K562 (cell line): Measurements from ENCODE around the gene NYAP1. TPM values are rescaled to one million over a fixed set of nuclear protein-coding genes. Genes with fewer than 3 reads are reported as not detected.

Experiments used
- MGA ChIP-seq: fragments of 450-650 bp; IDR thresholded peaks from 2 replicates; pipeline ENCODE4 v1.6.1; 2016; ENCODE audit warnings: mild to moderate bottlenecking, moderate library complexity
- ZBTB11 ChIP-seq, 3 experiments: fragments of 200-800 bp in 1 of 3; fragments of 250-450 bp in 1 of 3; fragments of 450-650 bp in 1 of 3; sonication (Bioruptor Pico) in 1 of 3; sonication (Bioruptor generic) in 1 of 3; formaldehyde crosslinking in 1 of 3; IDR thresholded peaks; 2 replicates each; pipeline versions ENCODE4 v1.6.1 to v1.8.0; 2016 to 2022; ENCODE audit warnings: mild to moderate bottlenecking in 2 of 3, missing genetic modification characterization in 2 of 3, missing compliant biosample characterization in 1 of 3, moderate library complexity in 1 of 3
- ZNF197 ChIP-seq: fragments of 200-800 bp; sonication (Bioruptor generic); IDR thresholded peaks from 2 replicates; pipeline ENCODE4 v1.6.1; 2016; ENCODE audit warnings: low read depth, missing genetic modification characterization, missing compliant biosample characterization
- ZNF644 ChIP-seq: fragments of 200-800 bp; sonication (Bioruptor generic); IDR thresholded peaks from 2 replicates; pipeline ENCODE4 v1.6.1; 2016; ENCODE audit warnings: low read depth, missing genetic modification characterization, missing compliant biosample characterization
- polyA plus RNA-seq, 8 experiments: library from polyadenylated mRNA; depleted of rRNA in 4 of 8; stranded (reverse) in 5 of 8; unstranded in 3 of 8; fragments of >200 nt; fragmentation: Nextera tagmentation in 2 of 8; fragmentation: Illumina TruSeq in 1 of 8; extraction: Ambion mirVana in 2 of 8; extraction: Trizol in 1 of 8; gene quantifications; 2 replicates each; pipeline versions ENCODE4 v1.2.1 to v1.2.3, GENCODE V29; 2011 to 2014; ENCODE audit warnings: inconsistent platforms in 1 of 8, missing spikeins in 1 of 8
- total RNA-seq, 7 experiments: library from RNA; depleted of rRNA in 6 of 7; stranded (reverse); fragments of >200 nt in 6 of 7; fragmentation: Illumina TruSeq in 2 of 7; extraction: Trizol in 2 of 7; gene quantifications; 2 replicates each; pipeline versions ENCODE4 v1.2.1 to v1.2.3, GENCODE V29; 2011 to 2021; ENCODE audit warnings: low replicate concordance in 1 of 7
- TF ChIP-seq, protein P1 (sequence below): fragments of 200-800 bp; sonication (Bioruptor generic); IDR thresholded peaks from 2 replicates; pipeline ENCODE4 v1.6.1; 2016; ENCODE audit warnings: missing genetic modification characterization, missing compliant biosample characterization

NYAP1 gene
- total and polyA plus RNA-seq, 9 of the 15 experiments (the other 6 are each of a cell fraction or from before 2014, with no cell fraction given): 0.11 to 0.88 (median 0.22) TPM; not detected in 2

- TF ChIP-seq, protein P1, sequence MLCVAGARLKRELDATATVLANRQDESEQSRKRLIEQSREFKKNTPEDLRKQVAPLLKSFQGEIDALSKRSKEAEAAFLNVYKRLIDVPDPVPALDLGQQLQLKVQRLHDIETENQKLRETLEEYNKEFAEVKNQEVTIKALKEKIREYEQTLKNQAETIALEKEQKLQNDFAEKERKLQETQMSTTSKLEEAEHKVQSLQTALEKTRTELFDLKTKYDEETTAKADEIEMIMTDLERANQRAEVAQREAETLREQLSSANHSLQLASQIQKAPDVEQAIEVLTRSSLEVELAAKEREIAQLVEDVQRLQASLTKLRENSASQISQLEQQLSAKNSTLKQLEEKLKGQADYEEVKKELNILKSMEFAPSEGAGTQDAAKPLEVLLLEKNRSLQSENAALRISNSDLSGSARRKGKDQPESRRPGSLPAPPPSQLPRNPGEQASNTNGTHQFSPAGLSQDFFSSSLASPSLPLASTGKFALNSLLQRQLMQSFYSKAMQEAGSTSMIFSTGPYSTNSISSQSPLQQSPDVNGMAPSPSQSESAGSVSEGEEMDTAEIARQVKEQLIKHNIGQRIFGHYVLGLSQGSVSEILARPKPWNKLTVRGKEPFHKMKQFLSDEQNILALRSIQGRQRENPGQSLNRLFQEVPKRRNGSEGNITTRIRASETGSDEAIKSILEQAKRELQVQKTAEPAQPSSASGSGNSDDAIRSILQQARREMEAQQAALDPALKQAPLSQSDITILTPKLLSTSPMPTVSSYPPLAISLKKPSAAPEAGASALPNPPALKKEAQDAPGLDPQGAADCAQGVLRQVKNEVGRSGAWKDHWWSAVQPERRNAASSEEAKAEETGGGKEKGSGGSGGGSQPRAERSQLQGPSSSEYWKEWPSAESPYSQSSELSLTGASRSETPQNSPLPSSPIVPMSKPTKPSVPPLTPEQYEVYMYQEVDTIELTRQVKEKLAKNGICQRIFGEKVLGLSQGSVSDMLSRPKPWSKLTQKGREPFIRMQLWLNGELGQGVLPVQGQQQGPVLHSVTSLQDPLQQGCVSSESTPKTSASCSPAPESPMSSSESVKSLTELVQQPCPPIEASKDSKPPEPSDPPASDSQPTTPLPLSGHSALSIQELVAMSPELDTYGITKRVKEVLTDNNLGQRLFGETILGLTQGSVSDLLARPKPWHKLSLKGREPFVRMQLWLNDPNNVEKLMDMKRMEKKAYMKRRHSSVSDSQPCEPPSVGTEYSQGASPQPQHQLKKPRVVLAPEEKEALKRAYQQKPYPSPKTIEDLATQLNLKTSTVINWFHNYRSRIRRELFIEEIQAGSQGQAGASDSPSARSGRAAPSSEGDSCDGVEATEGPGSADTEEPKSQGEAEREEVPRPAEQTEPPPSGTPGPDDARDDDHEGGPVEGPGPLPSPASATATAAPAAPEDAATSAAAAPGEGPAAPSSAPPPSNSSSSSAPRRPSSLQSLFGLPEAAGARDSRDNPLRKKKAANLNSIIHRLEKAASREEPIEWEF: peak; percentile 20; the same call in 1 of the 2 replicates
- TF ChIP-seq ZBTB11 (CRISPR knock-in tag; IDR thresholded peaks at IDR 0.05): 0 out of 6 replicates have a peak, but pooled peaks of 1 of the 3 experiments have one; percentile 38
- TF ChIP-seq ZNF197 (CRISPR knock-in tag): 0 out of 2 replicates have a peak, but pooled peaks have one; percentile 34
- peak; percentile 45 for TF ChIP-seq MGA
- 0 out of 2 replicates have a peak, but pooled peaks have one; percentile 63 for TF ChIP-seq ZNF644 (tag)
These were observed 44.5 kb upstream of the NYAP1 start (continued) for GRCh38 chr7:100439244-100439643.
